ENCODE data around the gene SCAPER.
"Not testable (repeated sequence)": the region's sequence is repeated elsewhere in the genome, so short reads cannot be mapped to it uniquely, and the experiment has no call there.

SCAPER gene

DNA sequence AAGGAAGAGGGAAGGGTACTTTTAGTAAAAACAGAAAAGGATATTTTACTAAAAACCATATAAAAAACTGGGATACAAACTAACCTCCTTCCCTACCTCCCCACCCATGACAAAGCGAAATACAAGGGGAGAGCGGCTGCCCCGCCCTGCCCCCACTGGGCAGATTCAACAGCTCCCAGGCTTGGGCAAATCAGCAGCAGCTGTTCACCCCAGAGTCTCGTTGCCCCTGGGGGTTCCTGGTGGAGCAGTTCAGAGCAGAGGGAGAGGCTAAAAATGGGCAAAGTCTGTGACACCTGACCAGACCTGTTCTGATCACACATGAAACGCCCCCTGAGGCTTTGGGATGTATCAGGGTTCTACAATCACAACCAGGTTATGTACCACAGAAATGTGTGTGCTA, 591.4 kb downstream of the SCAPER start:
- ChIA-PET CTCF (interaction anchor here (1.0 to 1.3 kb wide), 4 partner anchors 14 to 20 kb away, joined by 3 read pairs; no protein-coding TSS in a partner anchor), POLR2A (interaction anchor here (0.5 to 1.4 kb wide), 5 partner anchors 10 to 33 kb away, joined by 3 to 34 read pairs (median 4); partner anchors contain the start of gene ISL2)
- H3K4me3 ChIP-seq (ENCODE audit: low read depth, low read length): no peak overlapping the region
- peaks cover 10% of the 10 kb centered on the region; the same call in 1 of the 2 replicates for H3K4me1 ChIP-seq (ENCODE audit: control insufficient read depth, insufficient read depth, low read length)
- H3K9me3 ChIP-seq (ENCODE audit: control insufficient read depth, insufficient read depth, low read depth, low read length): no peaks in the 10 kb centered on the region
- H3K27ac ChIP-seq (ENCODE audit: extremely low read depth, low read depth, low read length): no peak overlapping the region
- no peaks in the 10 kb centered on the region for H3K36me3 ChIP-seq (ENCODE audit: control insufficient read depth in 2 of 2, insufficient read depth in 1 of 2, low read length in 2 of 2)
- TF ChIP-seq ZNF558 (tag by site-specific recombination; IDR thresholded peaks at IDR 0.05) (no peak), MZF1 (tag by site-specific recombination; IDR thresholded peaks at IDR 0.05; ENCODE audit: borderline replicate concordance) (no peak), BCL6B (tag by site-specific recombination; IDR thresholded peaks at IDR 0.05) (no peak), ZNF341 (tag by site-specific recombination; IDR thresholded peaks at IDR 0.05; ENCODE audit: low read depth) (peak; percentile 64), ZIC2 (tag by site-specific recombination; IDR thresholded peaks at IDR 0.05) (no peak), ZNF202 (tag by site-specific recombination; IDR thresholded peaks at IDR 0.05; ENCODE audit: borderline replicate concordance) (no peak), ZFP41 (tag by site-specific recombination; IDR thresholded peaks at IDR 0.05; ENCODE audit: borderline replicate concordance) (no peak), ZFP37 (tag by site-specific recombination; IDR thresholded peaks at IDR 0.05) (no peak)
- TF ChIP-seq, protein P1, sequence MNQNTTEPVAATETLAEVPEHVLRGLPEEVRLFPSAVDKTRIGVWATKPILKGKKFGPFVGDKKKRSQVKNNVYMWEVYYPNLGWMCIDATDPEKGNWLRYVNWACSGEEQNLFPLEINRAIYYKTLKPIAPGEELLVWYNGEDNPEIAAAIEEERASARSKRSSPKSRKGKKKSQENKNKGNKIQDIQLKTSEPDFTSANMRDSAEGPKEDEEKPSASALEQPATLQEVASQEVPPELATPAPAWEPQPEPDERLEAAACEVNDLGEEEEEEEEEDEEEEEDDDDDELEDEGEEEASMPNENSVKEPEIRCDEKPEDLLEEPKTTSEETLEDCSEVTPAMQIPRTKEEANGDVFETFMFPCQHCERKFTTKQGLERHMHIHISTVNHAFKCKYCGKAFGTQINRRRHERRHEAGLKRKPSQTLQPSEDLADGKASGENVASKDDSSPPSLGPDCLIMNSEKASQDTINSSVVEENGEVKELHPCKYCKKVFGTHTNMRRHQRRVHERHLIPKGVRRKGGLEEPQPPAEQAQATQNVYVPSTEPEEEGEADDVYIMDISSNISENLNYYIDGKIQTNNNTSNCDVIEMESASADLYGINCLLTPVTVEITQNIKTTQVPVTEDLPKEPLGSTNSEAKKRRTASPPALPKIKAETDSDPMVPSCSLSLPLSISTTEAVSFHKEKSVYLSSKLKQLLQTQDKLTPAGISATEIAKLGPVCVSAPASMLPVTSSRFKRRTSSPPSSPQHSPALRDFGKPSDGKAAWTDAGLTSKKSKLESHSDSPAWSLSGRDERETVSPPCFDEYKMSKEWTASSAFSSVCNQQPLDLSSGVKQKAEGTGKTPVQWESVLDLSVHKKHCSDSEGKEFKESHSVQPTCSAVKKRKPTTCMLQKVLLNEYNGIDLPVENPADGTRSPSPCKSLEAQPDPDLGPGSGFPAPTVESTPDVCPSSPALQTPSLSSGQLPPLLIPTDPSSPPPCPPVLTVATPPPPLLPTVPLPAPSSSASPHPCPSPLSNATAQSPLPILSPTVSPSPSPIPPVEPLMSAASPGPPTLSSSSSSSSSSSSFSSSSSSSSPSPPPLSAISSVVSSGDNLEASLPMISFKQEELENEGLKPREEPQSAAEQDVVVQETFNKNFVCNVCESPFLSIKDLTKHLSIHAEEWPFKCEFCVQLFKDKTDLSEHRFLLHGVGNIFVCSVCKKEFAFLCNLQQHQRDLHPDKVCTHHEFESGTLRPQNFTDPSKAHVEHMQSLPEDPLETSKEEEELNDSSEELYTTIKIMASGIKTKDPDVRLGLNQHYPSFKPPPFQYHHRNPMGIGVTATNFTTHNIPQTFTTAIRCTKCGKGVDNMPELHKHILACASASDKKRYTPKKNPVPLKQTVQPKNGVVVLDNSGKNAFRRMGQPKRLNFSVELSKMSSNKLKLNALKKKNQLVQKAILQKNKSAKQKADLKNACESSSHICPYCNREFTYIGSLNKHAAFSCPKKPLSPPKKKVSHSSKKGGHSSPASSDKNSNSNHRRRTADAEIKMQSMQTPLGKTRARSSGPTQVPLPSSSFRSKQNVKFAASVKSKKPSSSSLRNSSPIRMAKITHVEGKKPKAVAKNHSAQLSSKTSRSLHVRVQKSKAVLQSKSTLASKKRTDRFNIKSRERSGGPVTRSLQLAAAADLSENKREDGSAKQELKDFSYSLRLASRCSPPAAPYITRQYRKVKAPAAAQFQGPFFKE (tag by site-specific recombination; IDR thresholded peaks at IDR 0.05; ENCODE audit: borderline replicate concordance): no peak

DNA sequence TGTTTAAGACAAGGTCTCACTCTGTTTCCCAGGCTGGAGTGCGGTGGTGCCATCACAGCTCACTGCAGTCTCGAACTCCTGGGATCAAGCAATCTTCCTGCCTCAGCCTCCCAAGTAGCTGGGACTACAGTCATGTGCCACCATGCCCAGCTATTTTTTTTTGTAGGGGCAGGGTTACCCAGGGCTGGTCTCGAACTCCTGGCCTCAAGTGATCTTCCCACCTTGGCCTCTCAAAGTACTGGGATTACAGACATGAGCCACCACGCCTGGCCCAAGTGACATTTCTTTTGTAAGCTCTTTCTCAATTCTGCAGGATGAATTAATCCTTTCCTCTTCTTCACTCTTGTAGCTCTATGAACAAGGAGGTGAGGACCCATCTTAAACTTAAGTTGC, 592.0 kb downstream of the SCAPER start:
- not testable (repeated sequence) for H3K27ac ChIP-seq (ENCODE audit: extremely low read depth, low read depth, low read length); H3K36me3 ChIP-seq (ENCODE audit: control insufficient read depth in 2 of 2, insufficient read depth in 1 of 2, low read length in 2 of 2); H3K4me3 ChIP-seq (ENCODE audit: low read depth, low read length); H3K9me3 ChIP-seq (ENCODE audit: control insufficient read depth, insufficient read depth, low read depth, low read length)
- H3K4me1 ChIP-seq (ENCODE audit: control insufficient read depth, insufficient read depth, low read length): peaks cover 13% of the 10 kb centered on the region; the same call in 1 of the 2 replicates
- CTCF ChIA-PET: interaction anchor here (0.6 to 1.3 kb wide), 7 partner anchors 14 to 211 kb away, joined by 3 to 4 read pairs (median 3); no protein-coding TSS in a partner anchor
- TF ChIP-seq, protein P2, sequence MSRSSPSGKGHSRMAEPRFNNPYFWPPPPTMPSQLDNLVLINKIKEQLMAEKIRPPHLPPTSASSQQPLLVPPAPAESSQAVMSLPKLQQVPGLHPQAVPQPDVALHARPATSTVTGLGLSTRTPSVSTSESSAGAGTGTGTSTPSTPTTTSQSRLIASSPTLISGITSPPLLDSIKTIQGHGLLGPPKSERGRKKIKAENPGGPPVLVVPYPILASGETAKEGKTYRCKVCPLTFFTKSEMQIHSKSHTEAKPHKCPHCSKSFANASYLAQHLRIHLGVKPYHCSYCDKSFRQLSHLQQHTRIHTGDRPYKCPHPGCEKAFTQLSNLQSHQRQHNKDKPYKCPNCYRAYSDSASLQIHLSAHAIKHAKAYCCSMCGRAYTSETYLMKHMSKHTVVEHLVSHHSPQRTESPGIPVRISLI (tag by site-specific recombination; IDR thresholded peaks at IDR 0.05): peak; percentile 43; the same call in 1 of the 2 replicates
- POLR2A ChIA-PET: interaction anchor here (0.5 to 1.4 kb wide), 4 partner anchors 10 to 34 kb away, joined by 3 to 34 read pairs (median 4); partner anchors contain the start of gene ISL2

DNA sequence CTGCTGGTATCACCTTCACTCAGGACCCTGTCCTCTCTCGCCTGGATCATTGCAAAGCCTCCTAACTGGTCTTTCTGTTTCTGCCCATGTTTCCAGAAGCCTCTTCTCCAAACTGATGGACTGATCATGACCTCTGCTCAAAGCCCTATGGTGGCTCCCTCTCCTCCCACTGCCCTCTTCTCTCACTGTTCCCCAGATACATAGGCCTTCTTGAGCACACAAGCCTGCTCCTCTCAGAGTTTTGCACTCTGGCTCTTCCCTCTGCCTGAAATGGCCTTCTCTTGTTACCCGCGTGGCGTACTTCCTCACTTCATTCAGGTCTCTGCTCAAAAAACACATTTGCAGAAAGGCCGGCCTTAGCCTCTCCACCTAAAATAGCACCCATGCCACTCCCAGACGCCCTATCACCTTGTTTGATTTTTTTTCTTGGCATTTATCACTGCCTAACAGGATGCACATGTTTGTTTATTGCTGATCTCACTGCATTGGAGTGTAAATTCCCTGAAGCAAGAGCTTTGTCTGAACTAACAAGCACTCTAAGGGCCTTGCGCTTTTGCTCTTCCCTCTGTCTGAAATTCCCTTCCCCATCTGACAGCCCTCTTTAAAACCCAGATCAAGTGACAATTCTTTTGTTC, 592.5 kb downstream of the SCAPER start:
- peaks cover 13% of the 10 kb centered on the region; the same call in 1 of the 2 replicates for H3K4me1 ChIP-seq (ENCODE audit: control insufficient read depth, insufficient read depth, low read length)
- no peak overlapping the region for H3K4me3 ChIP-seq (ENCODE audit: low read depth, low read length)
- peak overlapping the region; percentile 0; the same call in 1 of the 2 replicates for H3K27ac ChIP-seq (ENCODE audit: extremely low read depth, low read depth, low read length)
- no peaks in the 10 kb centered on the region for H3K36me3 ChIP-seq (ENCODE audit: control insufficient read depth in 2 of 2, insufficient read depth in 1 of 2, low read length in 2 of 2)
- ChIA-PET POLR2A (interaction anchor here (1.1 to 1.4 kb wide), 3 partner anchors 11 to 34 kb away, joined by 3 to 34 read pairs (median 4); partner anchors contain the start of gene ISL2), CTCF (interaction anchor here (0.6 to 1.3 kb wide), 7 partner anchors 15 to 212 kb away, joined by 3 to 4 read pairs (median 3); no protein-coding TSS in a partner anchor)
- H3K9me3 ChIP-seq (ENCODE audit: control insufficient read depth, insufficient read depth, low read depth, low read length): no peaks in the 10 kb centered on the region
- TF ChIP-seq ZBTB21 (tag by site-specific recombination; IDR thresholded peaks at IDR 0.05) (peak; percentile 16; the same call in 1 of the 2 replicates), EGR2 (tag by site-specific recombination; IDR thresholded peaks at IDR 0.05; ENCODE audit: low read depth) (no peak), ZNF692 (tag by site-specific recombination; IDR thresholded peaks at IDR 0.05) (no peak), ZNF394 (tag by site-specific recombination; IDR thresholded peaks at IDR 0.05; ENCODE audit: borderline replicate concordance) (no peak), ZBTB49 (tag by site-specific recombination; IDR thresholded peaks at IDR 0.05; ENCODE audit: low read depth) (no peak), ZNF555 (tag by site-specific recombination; conservative IDR thresholded peaks at IDR 0.05) (no peak), GLI4 (tag by site-specific recombination; IDR thresholded peaks at IDR 0.05) (no peak)

Measured in HEK293 (cell line).